HG02885 (cell line): ENCODE data around the gene VEZT.

Source experiments
- ATAC-seq: cut with Tn5 transposase; IDR thresholded peaks from one replicate; pipeline ENCODE4 v1.9.1; 2021; ENCODE audit warnings: mild to moderate bottlenecking; ENCODE audit not compliant: unreplicated experiment, poor library complexity

The VEZT gene

DNA sequence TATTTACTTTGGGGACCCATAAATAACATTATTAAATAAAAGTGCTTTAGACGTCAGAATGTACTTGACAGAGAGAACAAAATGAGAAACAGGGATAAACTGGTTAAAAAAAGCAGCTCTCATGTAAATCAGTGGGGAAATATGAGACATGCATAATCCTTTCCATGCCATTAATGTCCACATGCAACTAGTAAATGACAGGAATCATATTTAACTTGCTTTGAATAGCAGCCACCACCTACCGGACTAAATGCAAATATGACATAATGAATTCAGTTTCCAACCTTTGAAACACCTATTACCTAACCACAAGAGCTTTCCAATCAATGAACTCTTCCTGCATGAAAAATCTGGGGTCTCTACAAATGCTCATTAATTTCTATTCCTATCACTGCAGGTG lies 20.0 kb upstream of the VEZT start:
- ATAC-seq: no peak

GRCh38 chr12:95198914-95199313 lies 18.7 kb upstream of the VEZT start:
- ATAC-seq: peak; percentile 71

DNA sequence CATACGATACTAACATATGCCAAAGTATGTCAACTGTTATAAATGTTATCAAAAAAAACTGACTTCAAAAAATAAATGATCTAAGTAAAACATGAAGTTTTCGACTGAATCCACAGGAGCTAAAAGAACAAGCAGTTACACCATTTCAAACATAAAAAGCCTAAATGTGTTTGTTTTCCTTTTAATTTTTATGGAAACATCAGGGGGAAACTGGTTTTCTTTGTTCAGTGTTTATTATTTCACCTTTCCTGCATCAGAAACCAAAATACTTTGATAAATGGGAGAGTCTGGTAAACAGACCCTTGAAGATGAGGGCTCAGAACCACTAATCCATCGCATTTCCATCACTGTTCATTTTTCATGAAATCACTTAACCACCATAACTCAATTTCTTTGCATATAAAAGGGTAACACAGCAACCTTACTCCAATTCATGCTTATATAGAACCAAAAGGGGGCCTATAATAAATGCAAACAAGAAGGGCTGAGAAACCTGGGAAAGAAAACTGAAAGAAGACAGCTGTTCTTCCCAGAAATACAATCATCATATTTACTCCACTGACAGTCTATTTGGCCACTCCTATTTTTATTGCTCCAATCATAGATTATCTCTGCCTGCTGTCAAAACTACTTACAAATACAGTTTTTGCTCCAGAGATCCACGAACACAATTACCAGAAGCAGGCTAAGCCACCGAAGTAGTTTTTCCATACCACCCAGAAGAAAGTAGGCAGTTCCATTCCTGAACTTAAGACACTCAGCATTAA lies 17.3 kb upstream of the VEZT start:
- ATAC-seq: no peak

- no peak for ATAC-seq
These were observed 16.4 kb upstream of the VEZT start for GRCh38 chr12:95201056-95201670.

GRCh38 chr12:95202691-95203486 lies 14.7 kb upstream of the VEZT start:
- no peak for ATAC-seq

DNA sequence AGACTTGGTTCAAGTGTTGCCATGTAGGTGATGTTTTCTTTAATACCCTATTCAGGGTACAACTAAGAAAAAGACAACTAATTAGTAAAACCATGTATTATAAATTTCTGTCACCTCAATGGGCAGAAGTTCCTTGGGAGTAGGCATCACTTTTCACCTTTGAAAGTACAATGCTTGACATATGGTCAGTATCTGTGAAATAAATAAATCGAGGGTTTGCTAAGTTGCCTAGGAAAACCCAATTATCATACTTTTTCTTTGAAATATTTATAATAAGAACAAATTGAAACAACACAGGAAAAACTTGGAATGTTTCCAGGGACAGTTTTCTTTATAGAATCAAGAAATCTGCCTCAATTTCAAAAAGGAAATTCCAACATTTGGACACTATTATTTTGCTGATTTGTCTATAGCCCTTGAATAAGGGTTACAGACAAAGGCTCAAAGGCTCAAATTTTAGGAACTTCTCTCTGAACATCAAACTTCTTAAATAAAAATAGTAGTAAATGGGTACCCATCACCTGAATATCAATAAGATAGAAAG lies 14.0 kb upstream of the VEZT start:
- ATAC-seq: no peak

- ATAC-seq: no peak
These were observed 13.3 kb upstream of the VEZT start for GRCh38 chr12:95204141-95204866.

- ATAC-seq: no peak
These were observed 12.5 kb upstream of the VEZT start for GRCh38 chr12:95205016-95205624.

DNA sequence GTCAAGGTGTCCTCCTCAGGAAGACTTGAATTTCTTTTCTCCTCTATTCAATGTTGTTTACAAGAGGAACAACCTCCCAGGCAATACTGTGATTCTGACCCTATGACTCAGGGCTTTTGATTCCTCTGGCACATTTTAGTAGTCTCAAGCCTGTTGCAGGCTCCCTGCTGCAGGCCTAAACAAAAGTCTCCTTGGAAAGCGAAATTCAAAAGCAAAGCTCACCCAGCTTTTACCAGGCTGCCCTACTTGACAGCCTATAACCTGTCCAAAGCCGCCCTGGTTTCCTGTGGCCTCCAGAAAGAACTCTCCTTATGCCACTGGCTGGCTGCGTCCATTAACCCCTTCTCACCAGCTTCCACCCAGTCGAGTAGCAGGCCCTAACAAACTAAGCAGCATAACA lies 11.9 kb upstream of the VEZT start:
- ATAC-seq: no peak

GRCh38 chr12:95206916-95207315 lies 10.7 kb upstream of the VEZT start:
- ATAC-seq: no peak

DNA sequence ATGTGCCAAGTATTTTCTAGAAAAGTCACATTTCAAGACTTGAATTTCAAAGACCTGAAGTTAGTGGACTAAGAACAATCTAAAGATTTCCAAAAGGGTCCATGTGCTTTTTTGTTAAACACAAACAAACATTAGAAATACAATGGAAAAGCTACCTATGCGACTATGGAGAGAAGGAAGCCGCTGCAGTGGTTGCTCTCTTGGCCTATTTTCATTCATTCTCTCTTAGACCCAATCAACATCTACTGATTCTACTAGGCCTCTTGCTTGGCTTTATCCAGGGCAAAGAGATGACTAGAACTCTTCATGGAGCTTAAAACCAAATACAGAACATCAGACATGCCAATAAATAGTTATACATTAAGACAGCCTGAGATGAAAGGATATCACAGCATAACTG lies 10.2 kb upstream of the VEZT start:
- ATAC-seq: no peak

- ATAC-seq: no peak
These were observed 8.9 kb upstream of the VEZT start for GRCh38 chr12:95208678-95209077.

DNA sequence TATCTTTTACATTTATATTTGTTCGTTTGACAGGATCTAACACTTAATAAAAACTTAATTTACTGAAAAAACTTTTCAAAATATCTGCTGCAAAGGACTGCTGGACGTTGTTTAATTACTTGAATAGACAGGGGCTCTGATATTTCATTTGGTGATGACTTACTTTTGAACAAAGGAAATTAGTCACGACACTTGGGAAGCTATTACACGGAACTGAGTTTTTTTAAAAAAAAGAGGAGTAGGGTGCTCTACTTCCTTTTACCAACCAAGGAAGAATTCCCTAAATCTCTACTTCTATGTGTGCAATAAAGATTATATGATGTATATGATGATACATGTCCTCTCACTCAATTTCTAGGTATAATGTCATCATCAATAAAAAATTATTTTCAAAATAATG lies 5.0 kb upstream of the VEZT start:
- no peak for ATAC-seq

GRCh38 chr12:95213119-95213518 lies 4.5 kb upstream of the VEZT start:
- no peak for ATAC-seq

DNA sequence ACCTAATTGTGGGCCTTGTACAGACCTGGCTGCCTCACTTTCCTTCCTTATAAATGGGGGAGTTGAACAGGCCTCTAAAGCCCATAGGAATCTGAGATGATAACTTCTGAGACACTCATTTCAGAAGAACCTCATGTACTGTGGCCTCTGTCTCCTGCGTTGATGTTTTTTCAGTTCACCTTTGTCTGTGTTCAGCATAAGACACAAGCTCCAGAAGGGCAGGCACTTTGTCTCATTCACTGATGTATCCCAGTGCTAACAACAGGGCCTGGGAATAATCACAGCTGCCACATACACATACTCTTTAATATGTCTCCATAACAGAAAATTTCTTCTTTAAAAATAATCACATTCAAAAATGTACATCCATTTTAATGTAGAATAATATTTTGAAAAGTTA lies 3.7 kb upstream of the VEZT start:
- ATAC-seq: no peak

DNA sequence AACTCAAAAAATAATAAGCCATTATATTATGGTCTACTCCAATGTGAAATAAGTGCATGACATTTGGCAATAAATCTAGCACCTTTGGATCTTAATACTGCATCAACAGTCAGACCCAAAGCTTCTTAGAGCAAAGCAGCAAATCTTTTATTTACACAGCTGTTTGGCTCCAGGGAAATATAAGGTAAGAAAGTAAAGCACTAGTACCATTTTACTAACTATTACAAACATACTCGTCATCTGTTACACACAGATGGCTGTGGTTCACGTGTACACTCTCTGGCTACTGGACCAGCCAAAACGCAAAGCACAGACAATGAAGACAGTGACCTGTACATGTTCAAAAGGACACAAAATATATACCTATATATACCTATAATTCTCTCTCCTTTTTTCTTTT lies 3.1 kb upstream of the VEZT start:
- no peak for ATAC-seq

DNA sequence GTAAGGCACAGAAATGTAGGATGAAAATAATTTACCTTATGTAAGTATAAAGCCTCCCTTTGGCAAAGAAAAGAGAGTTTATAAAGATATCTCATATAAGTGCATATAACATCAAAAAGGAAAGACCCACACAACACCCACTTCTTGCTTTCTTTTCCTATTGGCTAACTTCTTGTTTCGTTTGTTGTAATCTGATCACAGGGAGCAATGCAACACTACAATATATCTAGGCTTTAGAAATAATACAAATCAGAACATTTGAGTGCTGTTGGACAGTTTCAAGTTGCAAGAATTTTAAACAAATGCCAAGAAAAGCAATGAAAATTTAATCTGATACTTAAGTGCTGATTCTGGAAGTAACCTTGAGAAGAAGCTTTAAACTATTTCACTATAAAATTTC lies 1.7 kb upstream of the VEZT start:
- ATAC-seq: no peak

GRCh38 chr12:95216711-95217376 lies 763 bp upstream of the VEZT start:
- ATAC-seq: peak; percentile 17
